Measurements from ENCODE around the gene ACSM2A. TPM values are rescaled to one million over a fixed set of nuclear protein-coding genes. Genes with fewer than 3 reads are reported as not detected.
"Not testable (repeated sequence)": the region's sequence is repeated elsewhere in the genome, so short reads cannot be mapped to it uniquely, and the experiment has no call there.

Gene ACSM2A
- total and polyA plus RNA-seq, 9 of the 15 experiments (the other 6 are each of a cell fraction or from before 2014, with no cell fraction given): 0.09 TPM; not detected in 8

- H3K4me1 ChIP-seq (replicated peaks in 1 of 2; ENCODE audit: control insufficient read depth in 2 of 2, insufficient read depth in 2 of 2, low read length in 2 of 2); H3K9ac ChIP-seq (ENCODE audit: insufficient read depth in 1 of 2, low read depth in 2 of 2, low read length in 2 of 2); H3K27ac ChIP-seq (ENCODE audit: extremely low read depth, low read depth, low read length); POLR2A ChIA-PET; H3K4me3 ChIP-seq; H3K36me3 ChIP-seq (ENCODE audit: control insufficient read depth, insufficient read depth, low read length); H3K27me3 ChIP-seq (ENCODE audit: control insufficient read depth in 2 of 2, insufficient read depth in 2 of 2, low read length in 2 of 2); DNase-seq (ENCODE audit: extremely low read depth in 1 of 4, low spot score in 3 of 4); H2AFZ ChIP-seq (ENCODE audit: low read depth, low read length); H3K4me2 ChIP-seq (ENCODE audit: insufficient read depth, low read length); intact Hi-C loops (cut with micrococcal nuclease); H4K20me1 ChIP-seq (replicated peaks; ENCODE audit: control insufficient read depth, insufficient read depth, low read length); BruUV-seq (replicated peaks); H3K9me1 ChIP-seq (ENCODE audit: control insufficient read depth, insufficient read depth, low read length); H3K79me2 ChIP-seq (ENCODE audit: control insufficient read depth, insufficient read depth, low read length); in situ Hi-C loops (cut with MboI); H3K9me3 ChIP-seq (replicated peaks; ENCODE audit: control insufficient read depth, insufficient read depth, low read depth, low read length): not testable (repeated sequence)
- CTCF ChIA-PET (ENCODE audit: low intra/inter-chr PET ratio): interaction anchor here (0.5 kb wide), 1 partner anchor 878 kb away, joined by 3 read pairs; no protein-coding TSS in a partner anchor
- FAIRE-seq (peak; percentile 77), ATAC-seq (peak; percentile 74)
- no CpG with 5 or more reads among the region's 1 CpG for WGBS (ENCODE audit: insufficient coverage, low coverage, missing lambda C conversion rate)
- TF ChIP-seq, protein P1, sequence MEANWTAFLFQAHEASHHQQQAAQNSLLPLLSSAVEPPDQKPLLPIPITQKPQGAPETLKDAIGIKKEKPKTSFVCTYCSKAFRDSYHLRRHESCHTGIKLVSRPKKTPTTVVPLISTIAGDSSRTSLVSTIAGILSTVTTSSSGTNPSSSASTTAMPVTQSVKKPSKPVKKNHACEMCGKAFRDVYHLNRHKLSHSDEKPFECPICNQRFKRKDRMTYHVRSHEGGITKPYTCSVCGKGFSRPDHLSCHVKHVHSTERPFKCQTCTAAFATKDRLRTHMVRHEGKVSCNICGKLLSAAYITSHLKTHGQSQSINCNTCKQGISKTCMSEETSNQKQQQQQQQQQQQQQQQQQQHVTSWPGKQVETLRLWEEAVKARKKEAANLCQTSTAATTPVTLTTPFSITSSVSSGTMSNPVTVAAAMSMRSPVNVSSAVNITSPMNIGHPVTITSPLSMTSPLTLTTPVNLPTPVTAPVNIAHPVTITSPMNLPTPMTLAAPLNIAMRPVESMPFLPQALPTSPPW (CRISPR knock-in tag; IDR thresholded peaks at IDR 0.05): peak; percentile 39; the same call in 1 of the 2 replicates
- TF ChIP-seq NFE2 (IDR thresholded peaks at IDR 0.05; ENCODE audit: low read depth): peak; percentile 39
Measured at GRCh38 chr16:20483989-20484388, 32.7 kb downstream of the ACSM2A start.

DNA sequence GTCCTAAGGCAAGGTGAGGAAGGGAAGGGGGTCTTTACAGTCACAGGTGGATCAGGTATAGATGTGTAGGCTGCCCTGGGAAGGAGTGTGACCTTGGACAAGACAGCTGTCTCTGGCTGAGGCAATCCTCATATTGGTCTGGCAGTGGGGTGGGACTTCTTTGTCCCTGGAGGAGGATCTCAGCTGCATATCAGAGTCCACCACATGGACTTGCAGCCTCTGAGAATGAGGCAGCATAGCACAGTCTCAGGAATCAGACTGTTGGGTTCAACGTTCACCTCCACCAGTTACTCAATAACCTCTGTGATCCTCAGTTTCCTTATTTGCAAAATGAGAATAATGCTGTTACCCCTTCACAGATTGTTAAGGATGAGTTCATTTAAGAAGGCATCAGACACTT is 33.4 kb downstream of the ACSM2A start:
- 0 out of 2 replicates have a peak overlapping the region, but pooled peaks have one; percentile 45 for H2AFZ ChIP-seq (ENCODE audit: low read depth, low read length)
- FAIRE-seq: no peak
- no peaks in the 10 kb centered on the region for H3K79me2 ChIP-seq (ENCODE audit: control insufficient read depth, insufficient read depth, low read length)
- H3K9ac ChIP-seq (ENCODE audit: insufficient read depth in 1 of 2, low read depth in 2 of 2, low read length in 2 of 2): no peak overlapping the region
- peak in 2 of 4 experiments; percentile 4 to 38 for DNase-seq (ENCODE audit: extremely low read depth in 1 of 4, low spot score in 3 of 4)
- 7% methylated on average over 1 of the region's 1 CpG for WGBS (ENCODE audit: insufficient coverage, low coverage, missing lambda C conversion rate)
- no peaks in the 10 kb centered on the region for H3K9me3 ChIP-seq (replicated peaks; ENCODE audit: control insufficient read depth, insufficient read depth, low read depth, low read length)
- no peak overlapping the region for H3K4me3 ChIP-seq
- ATAC-seq: peak; percentile 69
- H4K20me1 ChIP-seq (replicated peaks; ENCODE audit: control insufficient read depth, insufficient read depth, low read length): no peaks in the 10 kb centered on the region
- H3K27me3 ChIP-seq (ENCODE audit: control insufficient read depth in 2 of 2, insufficient read depth in 2 of 2, low read length in 2 of 2): no peaks in the 10 kb centered on the region
- no peaks in the 10 kb centered on the region for H3K9me1 ChIP-seq (ENCODE audit: control insufficient read depth, insufficient read depth, low read length)
- intact Hi-C loops (cut with micrococcal nuclease): no loop called here
- H3K4me2 ChIP-seq (ENCODE audit: insufficient read depth, low read length): 0 out of 2 replicates have a peak overlapping the region, but pooled peaks have one; percentile 14
- H3K27ac ChIP-seq (ENCODE audit: extremely low read depth, low read depth, low read length): peak overlapping the region; percentile 30; the same call in 1 of the 3 replicates
- no TSS peak for BruUV-seq (replicated peaks)
- peak; percentile 43; the same call in 1 of the 2 replicates for TF ChIP-seq EP300 (IDR thresholded peaks at IDR 0.05; ENCODE audit: low read length)
- peak; percentile 13; the same call in 1 of the 2 replicates for TF ChIP-seq SMARCA4 (IDR thresholded peaks at IDR 0.05)
- TF ChIP-seq ARID1B (IDR thresholded peaks at IDR 0.05): peak; percentile 47; the same call in 1 of the 2 replicates
- no peak for TF ChIP-seq ZNF311 (CRISPR knock-in tag; IDR thresholded peaks at IDR 0.05)
- peak; percentile 14; the same call in 1 of the 2 replicates for TF ChIP-seq TAL1 (IDR thresholded peaks at IDR 0.05)
- in situ Hi-C loops (cut with MboI): no loop called here
- H3K4me1 ChIP-seq (replicated peaks in 1 of 2; ENCODE audit: control insufficient read depth in 2 of 2, insufficient read depth in 2 of 2, low read length in 2 of 2): 0 out of 5 replicates have a peak, but pooled peaks cover 0 to 3% of the 10 kb centered on the region in 2 experiments
- no peaks in the 10 kb centered on the region for H3K36me3 ChIP-seq (ENCODE audit: control insufficient read depth, insufficient read depth, low read length)
- POLR2A ChIA-PET: no interaction called here
- CTCF ChIA-PET (ENCODE audit: low intra/inter-chr PET ratio): interaction anchor here (0.5 kb wide), 1 partner anchor 878 kb away, joined by 3 read pairs; no protein-coding TSS in a partner anchor

Data from K562 (cell line).